GM19025 (cell line): ENCODE data around the gene MRPL55.
A peak's percentile ranks its signal among the peaks of the same experiment; 100 is the strongest.

Source experiments
- ATAC-seq: cut with Tn5 transposase; IDR thresholded peaks from one replicate; pipeline ENCODE4 v1.9.1; 2021; ENCODE audit warnings: mild to moderate bottlenecking, low read depth, moderate library complexity; ENCODE audit not compliant: unreplicated experiment

The MRPL55 gene

GRCh38 chr1:228102791-228103620 is 6.1 kb downstream of the MRPL55 start, which contains the start of gene C1orf35:
TSS of gene C1orf35 (minus strand) at chr1:228103325. CDS start at chr1:228103227, 98 bp downstream.
- ATAC-seq, result peak; percentile 69

- ATAC-seq, result peak; percentile 12
Observed at GRCh38 chr1:228101994-228102790, 6.9 kb downstream of the MRPL55 start.

GRCh38 chr1:228101614-228101993 is 7.5 kb downstream of the MRPL55 start:
- no peak for ATAC-seq

GRCh38 chr1:228100822-228101613 is 8.1 kb downstream of the MRPL55 start:
- no peak for ATAC-seq

- ATAC-seq, result no peak
Observed at GRCh38 chr1:228099331-228099732, 9.8 kb downstream of the MRPL55 start.

GRCh38 chr1:228098323-228098931 is 10.7 kb downstream of the MRPL55 start:
- no peak for ATAC-seq

- no peak for ATAC-seq
Observed at GRCh38 chr1:228097333-228098081, 11.6 kb downstream of the MRPL55 start.

- no peak for ATAC-seq
Observed at GRCh38 chr1:228096416-228097332, 12.4 kb downstream of the MRPL55 start.

GRCh38 chr1:228095938-228096337 is 13.2 kb downstream of the MRPL55 start:
- ATAC-seq, result no peak

- ATAC-seq, result no peak
Observed at GRCh38 chr1:228095161-228095560, 13.9 kb downstream of the MRPL55 start.

- no peak for ATAC-seq
Observed at GRCh38 chr1:228094432-228095016, 14.6 kb downstream of the MRPL55 start.

- no peak for ATAC-seq
Observed at GRCh38 chr1:228093050-228093906, 15.8 kb downstream of the MRPL55 start.

- ATAC-seq, result no peak
Observed at GRCh38 chr1:228092342-228093049, 16.6 kb downstream of the MRPL55 start.

- no peak for ATAC-seq
Observed at GRCh38 chr1:228091084-228091483, 18.0 kb downstream of the MRPL55 start.

GRCh38 chr1:228090613-228091081 is 18.5 kb downstream of the MRPL55 start:
- no peak for ATAC-seq

GRCh38 chr1:228089519-228090380 is 19.3 kb downstream of the MRPL55 start:
- ATAC-seq, result no peak
